ENCODE data around the gene FEM1C.

Gene FEM1C

GRCh38 chr5:115472271-115473025 is 72.1 kb downstream of the FEM1C start:
- DNase-seq: no peak

DNA sequence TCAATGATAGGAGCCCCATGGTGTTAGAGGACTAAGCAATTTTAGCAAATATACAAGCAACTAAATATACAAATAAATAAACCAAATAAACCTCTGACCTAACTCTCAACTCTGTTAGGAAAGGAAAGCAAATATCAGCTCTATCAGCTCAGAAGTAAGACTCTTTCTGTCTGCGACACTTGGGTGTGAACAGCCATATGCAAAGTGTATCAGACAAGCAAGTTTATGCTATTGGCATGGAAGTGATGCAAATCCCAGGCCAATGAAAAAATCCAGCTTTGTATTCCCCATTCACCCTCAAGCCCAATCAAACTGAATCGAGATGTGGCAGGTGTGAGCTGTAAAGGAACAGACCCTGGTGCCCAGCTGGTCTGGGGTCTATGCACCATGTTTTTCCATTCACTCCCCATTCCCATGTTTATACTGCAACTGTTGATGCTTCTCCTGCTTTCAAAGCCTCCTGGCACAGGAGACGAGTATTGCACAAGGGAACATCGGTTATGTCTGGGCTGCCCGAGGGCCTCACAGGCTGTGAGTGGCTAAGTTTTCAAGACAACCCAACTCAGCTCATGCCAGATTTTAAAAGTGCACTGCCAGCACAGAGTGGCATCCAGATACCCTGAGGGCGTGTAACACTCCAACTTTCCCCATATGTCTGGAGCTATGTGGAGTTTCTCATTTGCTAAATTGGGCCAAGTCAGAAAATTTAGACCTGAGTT is 73.1 kb downstream of the FEM1C start:
- peak; percentile 7 for DNase-seq

DNA sequence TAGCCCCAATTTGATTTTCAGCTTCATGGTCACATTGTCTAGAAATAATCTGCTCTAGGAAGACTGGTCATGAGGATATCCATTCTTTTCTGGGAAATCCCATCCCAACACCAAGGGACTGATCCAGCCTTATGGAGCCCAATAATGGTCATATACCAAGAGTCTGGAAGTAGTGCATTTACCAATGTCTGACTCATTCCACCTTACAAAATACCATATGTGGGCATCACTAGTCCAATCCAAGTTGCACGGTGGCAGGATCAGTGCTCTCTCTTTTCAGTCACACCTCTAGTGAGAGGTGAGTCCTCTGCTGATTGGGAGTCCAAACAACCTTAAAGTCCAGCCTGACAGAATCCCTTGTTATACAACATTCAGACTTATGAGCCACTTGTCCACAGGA is 73.7 kb downstream of the FEM1C start:
- no peak for DNase-seq

Measured in midbrain (tissue), 1 donor.